PC-9 (cell line): Measurements from ENCODE around the gene FILIP1L. TPM values are rescaled to one million over a fixed set of nuclear protein-coding genes. Genes with fewer than 3 reads are reported as not detected.

Experiments used
- BruUV-seq: library from RNA; stranded (reverse); fragments of 400-500 nt; replicated peaks from 2 replicates; lab custom pipeline; 2021; lab: Mats Ljungman, UMichigan
- CTCF ChIA-PET: fragments of 300-600 bp; sonication (Branson Sonifier 250); formaldehyde crosslinking; loops from one replicate; lab custom pipeline; 2022; ENCODE audit warnings: antibody characterized with exemption; lab: Charles Lee
- POLR2A ChIA-PET: fragments of 300-600 bp; sonication (Branson Sonifier 250); formaldehyde crosslinking; loops from one replicate; lab custom pipeline; 2022; ENCODE audit warnings: antibody characterized with exemption; ENCODE audit not compliant: unreplicated experiment; lab: Charles Lee
- DNase-seq, 2 experiments: peaks; one replicate each; pipeline versions ENCODE4 v3.0.0 to v3.0.0-alpha.2; 2015 to 2022; ENCODE audit warnings: mixed read lengths in 1 of 2
- H2AFZ ChIP-seq: fragments of 200-600 bp; sonication (generic); 2 replicates; pipeline ENCODE4 v1.8.1; 2017; ENCODE audit warnings: antibody characterized with exemption
- H3F3A ChIP-seq: fragments of 200-600 bp; sonication (generic); 2 replicates; pipeline ENCODE4 v1.8.1; 2017; ENCODE audit warnings: antibody characterized with exemption, mild to moderate bottlenecking, low read depth; ENCODE audit not compliant: insufficient read depth
- H3K27ac ChIP-seq: fragments of 200-600 bp; sonication (generic); 2 replicates; pipeline ENCODE4 v1.6.1; 2016; ENCODE audit warnings: mixed run types
- H3K27me3 ChIP-seq: fragments of 200-600 bp; sonication (generic); 2 replicates; pipeline ENCODE4 v1.6.1; 2016; ENCODE audit warnings: low read depth, mixed run types; ENCODE audit not compliant: insufficient read depth
- H3K36me3 ChIP-seq: fragments of 200-600 bp; sonication (generic); 2 replicates; pipeline ENCODE4 v1.6.1; 2016; ENCODE audit warnings: low read depth, mixed run types
- H3K4me1 ChIP-seq: fragments of 200-600 bp; sonication (generic); replicated peaks from 2 replicates; pipeline ENCODE4 v1.6.1; 2016; ENCODE audit warnings: mixed run types; ENCODE audit not compliant: insufficient read depth
- H3K4me2 ChIP-seq: fragments of 200-600 bp; sonication (generic); 2 replicates; pipeline ENCODE4 v1.6.1; 2017; ENCODE audit warnings: mixed run types
- H3K4me3 ChIP-seq: fragments of 200-600 bp; sonication (generic); 2 replicates; pipeline ENCODE4 v1.6.1; 2016; ENCODE audit warnings: mixed run types
- H3K79me2 ChIP-seq: fragments of 200-600 bp; sonication (generic); 2 replicates; pipeline ENCODE4 v1.6.1; 2017; ENCODE audit warnings: low read depth, mixed run types
- H3K9me2 ChIP-seq: fragments of 200-600 bp; sonication (generic); 2 replicates; pipeline ENCODE4 v1.8.1; 2017; ENCODE audit warnings: mild to moderate bottlenecking; ENCODE audit not compliant: insufficient read depth
- H3K9me3 ChIP-seq: fragments of 200-600 bp; sonication (generic); 2 replicates; pipeline ENCODE4 v1.8.1; 2016; ENCODE audit warnings: low read depth; ENCODE audit not compliant: insufficient read depth
- H4K20me1 ChIP-seq: fragments of 200-600 bp; sonication (generic); 2 replicates; pipeline ENCODE4 v1.8.1; 2017; ENCODE audit not compliant: insufficient read depth
- EZH2 ChIP-seq: fragments of 200-600 bp; sonication (generic); IDR thresholded peaks from 2 replicates; pipeline ENCODE4 v1.8.0; 2017; ENCODE audit warnings: antibody characterized with exemption, low read depth
- intact Hi-C: fragments of 100-400 bp; cut with micrococcal nuclease; formaldehyde crosslinking; loops from one replicate; pipeline ENCODE4 v1.10.0; 2022; ENCODE audit not compliant: unreplicated experiment
- total RNA-seq: library from RNA; stranded (reverse); gene quantifications from 2 replicates; pipeline ENCODE4 v1.2.3, GENCODE V29; 2021
- TF ChIP-seq, protein P1 (sequence below): fragments of 200-600 bp; sonication (generic); conservative IDR thresholded peaks from 2 replicates; pipeline ENCODE4 v1.6.1; 2017; ENCODE audit warnings: mixed run types, antibody characterized with exemption, mild to moderate bottlenecking, moderate library complexity

FILIP1L gene
- total RNA-seq, 1 experiment from 2014 or later: 16.8 TPM

GRCh38 chr3:99981138-99981537 lies 133.2 kb downstream of the FILIP1L start:
- no peaks in the 10 kb centered on the region for H3K9me3 ChIP-seq
- TF ChIP-seq, protein P1, sequence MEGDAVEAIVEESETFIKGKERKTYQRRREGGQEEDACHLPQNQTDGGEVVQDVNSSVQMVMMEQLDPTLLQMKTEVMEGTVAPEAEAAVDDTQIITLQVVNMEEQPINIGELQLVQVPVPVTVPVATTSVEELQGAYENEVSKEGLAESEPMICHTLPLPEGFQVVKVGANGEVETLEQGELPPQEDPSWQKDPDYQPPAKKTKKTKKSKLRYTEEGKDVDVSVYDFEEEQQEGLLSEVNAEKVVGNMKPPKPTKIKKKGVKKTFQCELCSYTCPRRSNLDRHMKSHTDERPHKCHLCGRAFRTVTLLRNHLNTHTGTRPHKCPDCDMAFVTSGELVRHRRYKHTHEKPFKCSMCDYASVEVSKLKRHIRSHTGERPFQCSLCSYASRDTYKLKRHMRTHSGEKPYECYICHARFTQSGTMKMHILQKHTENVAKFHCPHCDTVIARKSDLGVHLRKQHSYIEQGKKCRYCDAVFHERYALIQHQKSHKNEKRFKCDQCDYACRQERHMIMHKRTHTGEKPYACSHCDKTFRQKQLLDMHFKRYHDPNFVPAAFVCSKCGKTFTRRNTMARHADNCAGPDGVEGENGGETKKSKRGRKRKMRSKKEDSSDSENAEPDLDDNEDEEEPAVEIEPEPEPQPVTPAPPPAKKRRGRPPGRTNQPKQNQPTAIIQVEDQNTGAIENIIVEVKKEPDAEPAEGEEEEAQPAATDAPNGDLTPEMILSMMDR: no peak
- TF ChIP-seq EZH2: no peak
- H3F3A ChIP-seq: no peaks in the 10 kb centered on the region; the same call in 1 of the 2 replicates
- intact Hi-C loops: no loop called here
- POLR2A ChIA-PET: no interaction called here
- BruUV-seq: no TSS peak
- H2AFZ ChIP-seq: no peak overlapping the region
- H3K9me2 ChIP-seq: no peaks in the 10 kb centered on the region
- no peaks in the 10 kb centered on the region for H3K79me2 ChIP-seq
- DNase-seq: no peak
- no peaks in the 10 kb centered on the region for H3K27me3 ChIP-seq
- H4K20me1 ChIP-seq: no peaks in the 10 kb centered on the region
- CTCF ChIA-PET: interaction anchor here (1.1 kb wide), 1 partner anchor 273 kb away, joined by 3 read pairs; no protein-coding TSS in a partner anchor
- no peaks in the 10 kb centered on the region for H3K36me3 ChIP-seq
- no peak overlapping the region for H3K4me2 ChIP-seq
- no peak overlapping the region for H3K27ac ChIP-seq
- no peak overlapping the region for H3K4me3 ChIP-seq
- H3K4me1 ChIP-seq: peaks cover 11% of the 10 kb centered on the region

- TF ChIP-seq EZH2: no peak
- TF ChIP-seq, protein P1: no peak
- H4K20me1 ChIP-seq: no peaks in the 10 kb centered on the region
- H3K9me2 ChIP-seq: no peaks in the 10 kb centered on the region
- intact Hi-C loops: no loop called here
- DNase-seq: no peak
- no peak overlapping the region for H3K4me3 ChIP-seq
- H3K4me2 ChIP-seq: no peak overlapping the region
- no peaks in the 10 kb centered on the region for H3K27me3 ChIP-seq
- H3F3A ChIP-seq: no peaks in the 10 kb centered on the region; the same call in 1 of the 2 replicates
- no peaks in the 10 kb centered on the region for H3K36me3 ChIP-seq
- no TSS peak for BruUV-seq
- ChIA-PET POLR2A (no interaction called here), CTCF (interaction anchor here (1.1 kb wide), 1 partner anchor 274 kb away, joined by 3 read pairs; no protein-coding TSS in a partner anchor)
- H3K27ac ChIP-seq: no peak overlapping the region
- H2AFZ ChIP-seq: no peak overlapping the region
- no peaks in the 10 kb centered on the region for H3K9me3 ChIP-seq
- H3K79me2 ChIP-seq: no peaks in the 10 kb centered on the region
- H3K4me1 ChIP-seq: peaks cover 11% of the 10 kb centered on the region
Observed at GRCh38 chr3:99980606-99981005, 133.7 kb downstream of the FILIP1L start.

- intact Hi-C loops: no loop called here
- Histone ChIP-seq H2AFZ (no peak overlapping the region), H3K27me3 (no peaks in the 10 kb centered on the region), H3K9me3 (no peaks in the 10 kb centered on the region), H3K36me3 (no peaks in the 10 kb centered on the region), H3K79me2 (no peaks in the 10 kb centered on the region), H3K4me2 (no peak overlapping the region), H3F3A (no peaks in the 10 kb centered on the region), H3K4me3 (no peak overlapping the region), H4K20me1 (no peaks in the 10 kb centered on the region), H3K27ac (no peak overlapping the region), H3K4me1 (peaks cover 10% of the 10 kb centered on the region), H3K9me2 (no peaks in the 10 kb centered on the region)
- BruUV-seq: no TSS peak
- TF ChIP-seq EZH2: no peak
- TF ChIP-seq, protein P1: no peak
- ChIA-PET CTCF (no interaction called here), POLR2A (no interaction called here)
- no peak for DNase-seq
Observed at GRCh38 chr3:99978221-99978620, 136.1 kb downstream of the FILIP1L start.
